Naive thymus-derived CD4-positive, alpha-beta T cell (primary cell): Measurements from ENCODE around the gene MAP2K3. TPM values are rescaled to one million over a fixed set of nuclear protein-coding genes. Genes with fewer than 3 reads are reported as not detected.

ENCODE experiments used
- ATAC-seq: fragments of 150-1000 bp; cut with Tn5 transposase; 2 replicates; pipeline ENCODE4 v1.10.0; 2021; ENCODE audit warnings: mild to moderate bottlenecking, moderate library complexity
- CTCF ChIA-PET: fragments of 350-600 bp; sonication (Branson Sonifier 250); formaldehyde crosslinking; loops from one replicate; lab custom pipeline; 2021; ENCODE audit warnings: antibody characterized with exemption; lab: Charles Lee
- POLR2A ChIA-PET: fragments of 350-600 bp; sonication (Branson Sonifier 250); formaldehyde crosslinking; loops from one replicate; lab custom pipeline; 2021; ENCODE audit warnings: antibody characterized with exemption, inconsistent platforms; lab: Charles Lee
- DNase-seq, 9 donors: peaks; one replicate each; pipeline versions ENCODE4 v3.0.0 to v3.0.0-alpha.2; 2020 to 2022; ENCODE audit warnings: mixed read lengths in 1 of 9
- H3K27ac ChIP-seq: one replicate; pipeline ENCODE4 v1.7.0; 2013; ENCODE audit warnings: mild to moderate bottlenecking, low read depth, low read length, moderate library complexity
- H3K27me3 ChIP-seq, 2 donors: one replicate each; pipeline ENCODE4 v1.7.0; 2013; ENCODE audit warnings: low read length in 2 of 2, mild to moderate bottlenecking in 2 of 2, moderate library complexity in 2 of 2; ENCODE audit not compliant: control insufficient read depth in 2 of 2, insufficient read depth in 2 of 2
- H3K36me3 ChIP-seq, 3 experiments: 1 replicate in 2 of 3; 2 replicates in 1 of 3; pipeline ENCODE4 v1.7.0; 2013; ENCODE audit warnings: low read length in 3 of 3, mild to moderate bottlenecking in 3 of 3, moderate library complexity in 1 of 3; ENCODE audit not compliant: insufficient read depth in 3 of 3, control insufficient read depth in 2 of 3
- H3K4me1 ChIP-seq, 2 donors: one replicate each; pipeline ENCODE4 v1.7.0; 2013; ENCODE audit warnings: low read length in 2 of 2, mild to moderate bottlenecking in 2 of 2, moderate library complexity in 1 of 2; ENCODE audit not compliant: control insufficient read depth in 2 of 2, insufficient read depth in 2 of 2
- H3K4me3 ChIP-seq: 2 replicates; pipeline ENCODE4 v1.7.0; 2013; ENCODE audit warnings: mild to moderate bottlenecking, low read length
- H3K9me3 ChIP-seq, 3 experiments: 1 replicate in 2 of 3; 2 replicates in 1 of 3; pipeline ENCODE4 v1.7.0; 2013; ENCODE audit warnings: low read length in 3 of 3; ENCODE audit not compliant: control insufficient read depth in 2 of 3
- H3K27ac Mint-ChIP-seq, 9 donors: one replicate each; pipeline ENCODE4 v1.8.0; 2020 to 2022; ENCODE audit warnings: mixed read lengths in 9 of 9, mild to moderate bottlenecking in 8 of 9, moderate library complexity in 5 of 9, inconsistent platforms in 2 of 9
- H3K27me3 Mint-ChIP-seq, 5 donors: one replicate each; pipeline ENCODE4 v1.8.0; 2021 to 2022; ENCODE audit warnings: mixed read lengths in 5 of 5, mild to moderate bottlenecking in 1 of 5
- H3K36me3 Mint-ChIP-seq, 5 donors: one replicate each; pipeline ENCODE4 v1.8.0; 2020 to 2022; ENCODE audit warnings: mixed read lengths in 5 of 5, mild to moderate bottlenecking in 3 of 5, inconsistent platforms in 1 of 5
- H3K4me1 Mint-ChIP-seq, 7 donors: one replicate each; pipeline ENCODE4 v1.8.0; 2020 to 2022; ENCODE audit warnings: mixed read lengths in 7 of 7, mild to moderate bottlenecking in 3 of 7, inconsistent platforms in 1 of 7
- H3K4me3 Mint-ChIP-seq, 10 donors: one replicate each; pipeline ENCODE4 v1.8.0; 2020 to 2022; ENCODE audit warnings: mild to moderate bottlenecking in 10 of 10, mixed read lengths in 10 of 10, moderate library complexity in 6 of 10, inconsistent platforms in 2 of 10
- H3K9me3 Mint-ChIP-seq, 11 donors: one replicate each; pipeline ENCODE4 v1.8.0; 2020 to 2022; ENCODE audit warnings: mixed read lengths in 11 of 11, mild to moderate bottlenecking in 4 of 11, inconsistent platforms in 1 of 11, moderate library complexity in 1 of 11
- intact Hi-C, 2 donors: fragments of 100-400 bp; cut with micrococcal nuclease; formaldehyde crosslinking; loops; one replicate each; pipeline ENCODE4 v1.15.1; 2023
- polyA plus RNA-seq, 2 donors: library from polyadenylated mRNA; unstranded; fragments of 300-500 nt; fragmentation: Illumina TruSeq; gene quantifications; one replicate each; pipeline ENCODE4 v1.2.3, GENCODE V29; 2021
- total RNA-seq, 6 experiments: library from RNA in 5 of 6; stranded (reverse) in 5 of 6; gene quantifications; 1 replicate in 5 of 6; 2 replicates in 1 of 6; pipeline ENCODE4 v1.2.3 and lab custom pipeline; 2021 to 2026

Gene MAP2K3
- total and polyA plus RNA-seq, 7 experiments from 2014 or later, result 37.5 to 127 (median 47.7) TPM

DNA sequence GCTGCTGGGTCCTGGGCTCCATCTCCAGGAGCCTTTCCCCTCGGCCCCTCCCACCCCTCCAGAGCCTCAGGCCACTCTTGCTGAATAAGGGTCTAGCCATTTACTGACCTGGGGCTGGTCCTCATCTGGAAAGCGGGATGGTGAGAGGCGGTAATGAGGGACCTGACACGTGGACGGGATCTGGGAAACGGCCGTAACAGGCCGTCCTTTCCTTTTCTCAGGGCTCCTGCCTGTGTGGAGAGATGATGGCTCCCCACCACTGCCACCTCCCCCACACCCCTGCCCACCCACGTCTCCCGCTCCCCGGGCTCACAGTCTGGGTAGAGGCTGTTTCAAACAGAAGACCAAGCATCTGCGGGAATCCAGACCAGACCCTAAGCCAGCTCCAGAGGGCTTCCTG is 71.1 kb downstream of the MAP2K3 start:
- ATAC-seq (no peak), DNase-seq (no peak)
- H3K27me3 ChIP-seq, result no peaks in the 10 kb centered on the region
- intact Hi-C loops, result no loop called here
- POLR2A ChIA-PET, result no interaction called here
- H3K4me3 ChIP-seq, result no peak overlapping the region
- H3K27ac ChIP-seq, result no peak overlapping the region
- Mint-ChIP-seq H3K27ac (no peak overlapping the region), H3K36me3 (no peaks in the 10 kb centered on the region), H3K27me3 (no peaks in the 10 kb centered on the region), H3K4me1 (no peaks in the 10 kb centered on the region), H3K4me3 (no peak overlapping the region), H3K9me3 (no peaks in the 10 kb centered on the region)
- CTCF ChIA-PET, result no interaction called here
- H3K9me3 ChIP-seq, result no peaks in the 10 kb centered on the region
- H3K4me1 ChIP-seq, result no peaks in the 10 kb centered on the region
- no peaks in the 10 kb centered on the region for H3K36me3 ChIP-seq

DNA sequence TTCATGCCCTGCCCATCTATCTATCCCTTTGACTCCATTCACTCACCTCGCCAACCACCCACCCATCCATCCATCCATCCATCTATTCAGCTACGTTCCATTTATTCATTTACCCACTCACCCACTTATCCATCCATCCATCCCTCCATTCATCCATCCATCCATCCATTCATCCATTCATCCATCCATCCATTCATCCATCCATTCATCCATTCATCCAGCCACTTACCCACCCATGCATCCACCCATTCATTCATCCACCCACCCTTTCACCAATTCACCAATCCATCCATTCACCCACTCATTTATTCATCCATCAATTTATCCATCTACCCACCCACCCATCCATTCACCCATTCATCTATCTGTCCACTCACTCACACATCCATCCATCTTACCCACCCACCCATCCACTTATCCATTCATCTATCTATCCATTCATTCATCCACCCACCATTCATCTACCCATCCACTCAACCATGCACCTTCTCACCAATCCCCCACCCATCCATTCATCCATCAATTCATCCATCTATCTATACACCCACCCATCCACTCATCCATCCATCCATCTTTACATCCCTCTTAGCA is 72.1 kb downstream of the MAP2K3 start:
- Histone ChIP-seq H3K27me3 (no peaks in the 10 kb centered on the region), H3K9me3 (no peaks in the 10 kb centered on the region), H3K27ac (no peak overlapping the region), H3K4me3 (no peak overlapping the region), H3K4me1 (no peaks in the 10 kb centered on the region), H3K36me3 (no peaks in the 10 kb centered on the region)
- Mint-ChIP-seq H3K4me1 (no peaks in the 10 kb centered on the region), H3K36me3 (no peaks in the 10 kb centered on the region), H3K27ac (no peak overlapping the region), H3K9me3 (no peaks in the 10 kb centered on the region), H3K4me3 (no peak overlapping the region), H3K27me3 (no peaks in the 10 kb centered on the region)
- POLR2A ChIA-PET, result no interaction called here
- CTCF ChIA-PET, result no interaction called here
- ATAC-seq (no peak), DNase-seq (no peak)
- intact Hi-C loops, result no loop called here

DNA sequence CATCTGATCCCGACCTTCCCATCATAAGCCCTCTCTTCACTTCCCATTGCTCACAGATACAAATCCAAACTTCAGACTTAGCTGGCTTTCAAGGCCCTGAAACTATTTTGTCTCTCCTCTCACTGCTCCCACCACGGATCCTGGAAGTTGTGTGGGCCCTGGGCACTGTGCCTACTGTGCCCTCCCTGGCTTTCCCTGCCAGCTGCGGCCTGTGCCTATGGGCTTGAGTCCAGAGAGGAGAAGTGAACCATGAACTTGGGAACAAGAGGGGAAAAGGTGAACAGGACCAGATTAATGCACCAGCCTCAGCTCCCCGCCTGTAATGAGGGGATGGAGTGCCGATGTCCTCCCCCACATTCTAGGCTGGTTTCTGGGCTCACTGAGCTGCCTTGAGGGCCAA is 72.8 kb downstream of the MAP2K3 start:
- ATAC-seq, result no peak
- H3K9me3 Mint-ChIP-seq, result no peaks in the 10 kb centered on the region
- Histone ChIP-seq H3K4me1 (no peaks in the 10 kb centered on the region), H3K27ac (no peak overlapping the region), H3K27me3 (no peaks in the 10 kb centered on the region), H3K9me3 (no peaks in the 10 kb centered on the region), H3K4me3 (no peak overlapping the region), H3K36me3 (no peaks in the 10 kb centered on the region)
- CTCF ChIA-PET, result no interaction called here
- no peak overlapping the region for H3K27ac Mint-ChIP-seq
- intact Hi-C loops, result no loop called here
- no peak for DNase-seq
- H3K4me1 Mint-ChIP-seq, result no peaks in the 10 kb centered on the region
- H3K27me3 Mint-ChIP-seq, result no peaks in the 10 kb centered on the region
- no peaks in the 10 kb centered on the region for H3K36me3 Mint-ChIP-seq
- POLR2A ChIA-PET, result no interaction called here
- no peak overlapping the region for H3K4me3 Mint-ChIP-seq

DNA sequence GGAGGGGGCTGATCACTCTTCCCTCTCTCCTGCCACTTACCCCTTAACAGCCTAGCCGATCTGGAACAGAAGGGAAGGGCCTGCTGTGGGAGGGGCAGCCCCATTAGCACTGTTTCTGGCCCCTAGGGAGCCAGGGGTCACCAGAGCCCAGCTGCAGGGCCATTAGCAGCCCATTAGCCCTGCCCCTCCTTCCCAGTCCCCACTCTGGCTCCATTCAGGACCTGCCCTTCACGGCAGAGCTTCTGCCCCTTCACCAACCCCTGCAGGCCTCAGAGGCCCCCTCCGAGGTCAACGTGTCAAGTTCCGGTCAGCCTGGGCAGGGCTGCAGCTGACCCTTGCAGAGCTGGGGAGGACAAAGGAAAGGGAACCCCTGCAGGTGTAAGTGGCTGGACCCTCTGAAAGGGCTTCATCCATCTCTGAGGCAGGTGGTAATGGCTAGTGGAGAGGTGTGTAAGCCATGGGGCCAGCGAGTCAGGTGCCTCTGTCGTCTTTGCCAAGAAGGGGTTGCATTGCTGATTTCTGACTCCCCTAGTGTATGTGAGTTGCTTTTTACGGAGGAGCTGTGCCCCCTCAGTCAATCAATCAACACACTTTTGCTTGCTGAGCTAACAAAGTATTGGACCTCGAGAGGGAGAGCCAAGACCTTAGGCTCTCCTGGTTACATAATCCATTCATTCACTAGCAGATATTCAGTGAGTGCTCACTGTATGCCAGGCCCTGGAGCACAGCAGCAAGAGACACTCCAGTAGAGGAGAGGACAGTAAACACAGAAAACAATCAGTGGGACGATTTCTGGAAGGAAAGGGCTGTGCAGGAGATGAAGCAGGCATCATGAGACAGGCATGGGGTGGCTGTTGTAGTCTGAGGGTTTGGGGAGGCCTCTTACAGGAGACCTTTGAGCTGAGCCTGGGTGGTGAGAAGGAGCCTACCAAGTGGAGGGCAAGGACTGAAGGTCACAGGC is 73.5 kb downstream of the MAP2K3 start:
- Histone ChIP-seq H3K4me1 (no peaks in the 10 kb centered on the region), H3K36me3 (no peaks in the 10 kb centered on the region), H3K27me3 (no peaks in the 10 kb centered on the region), H3K9me3 (no peaks in the 10 kb centered on the region), H3K27ac (no peak overlapping the region), H3K4me3 (no peak overlapping the region)
- H3K4me3 Mint-ChIP-seq, result no peak overlapping the region
- DNase-seq (no peak), ATAC-seq (no peak)
- no peaks in the 10 kb centered on the region for H3K9me3 Mint-ChIP-seq
- CTCF ChIA-PET, result no interaction called here
- no peaks in the 10 kb centered on the region for H3K4me1 Mint-ChIP-seq
- peak overlapping the region in 2 of 9 donors; percentile 8 to 10 for H3K27ac Mint-ChIP-seq
- intact Hi-C loops, result no loop called here
- no peaks in the 10 kb centered on the region for H3K27me3 Mint-ChIP-seq
- H3K36me3 Mint-ChIP-seq, result no peaks in the 10 kb centered on the region
- POLR2A ChIA-PET, result no interaction called here

DNA sequence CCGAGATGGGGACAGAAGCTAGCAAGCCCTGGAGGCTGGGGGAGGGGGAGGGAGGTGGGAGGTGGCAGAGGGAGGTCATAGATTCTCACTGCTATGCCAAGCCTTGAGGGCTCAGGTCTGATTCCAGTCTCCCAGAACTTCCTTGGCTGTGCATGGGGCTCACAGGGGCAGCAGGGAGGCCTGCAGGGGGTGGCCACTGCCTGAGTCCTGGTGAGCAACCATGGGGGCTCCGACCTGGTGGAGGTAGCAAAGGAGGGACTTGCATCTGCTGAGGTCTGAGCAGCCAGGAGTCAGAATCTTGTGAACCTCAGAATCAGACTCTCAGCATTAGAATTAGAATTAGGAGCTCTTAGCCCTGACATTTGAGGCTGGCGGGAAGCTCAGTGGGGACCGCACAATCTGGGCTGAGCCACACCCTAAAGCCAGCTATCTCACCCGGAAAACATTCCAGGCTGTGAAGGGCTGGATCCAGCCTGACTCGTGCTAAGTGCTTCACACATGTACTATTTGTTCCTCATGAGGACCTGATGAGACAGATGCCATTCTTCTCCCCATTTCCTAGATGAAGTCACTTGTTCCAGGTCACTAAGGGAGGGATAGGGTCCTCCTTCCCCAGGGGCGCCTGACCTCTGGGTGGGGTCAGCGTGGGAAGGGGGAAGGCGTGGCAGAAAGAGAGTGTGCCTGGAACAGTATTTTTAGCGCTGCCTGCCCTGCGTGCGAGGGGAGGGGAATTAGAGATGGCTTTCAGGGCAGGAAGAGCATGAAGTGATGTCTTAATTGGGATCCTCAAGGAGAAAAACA is 74.4 kb downstream of the MAP2K3 start:
- CTCF ChIA-PET, result no interaction called here

DNA sequence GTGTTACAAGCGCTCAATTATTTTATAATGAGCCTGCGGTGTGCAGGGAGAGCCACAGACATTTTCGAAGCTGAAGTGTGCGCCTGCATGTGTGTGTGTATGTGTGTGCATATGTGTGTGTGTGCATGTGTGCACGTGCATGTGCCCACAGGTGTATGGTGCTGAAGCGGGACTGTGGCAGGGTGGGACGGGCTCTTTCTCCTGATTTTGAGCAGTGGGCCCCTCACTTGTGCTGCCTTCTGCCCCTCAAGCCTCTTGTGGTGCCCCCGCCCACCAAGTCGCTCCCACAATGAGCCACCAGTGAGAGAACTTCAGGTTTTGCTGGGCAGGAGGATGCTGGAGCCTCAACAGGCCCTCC is 75.0 kb downstream of the MAP2K3 start:
- no peak overlapping the region for H3K4me3 Mint-ChIP-seq
- H3K36me3 Mint-ChIP-seq, result no peaks in the 10 kb centered on the region
- DNase-seq (no peak), ATAC-seq (no peak)
- H3K4me1 Mint-ChIP-seq, result peaks cover 0 to 2% (median 0%) of the 10 kb centered on the region in 7 donors
- no peaks in the 10 kb centered on the region for H3K9me3 ChIP-seq
- H3K27me3 Mint-ChIP-seq, result no peaks in the 10 kb centered on the region
- H3K36me3 ChIP-seq, result no peaks in the 10 kb centered on the region
- no peaks in the 10 kb centered on the region for H3K4me1 ChIP-seq
- no peak overlapping the region for H3K27ac Mint-ChIP-seq
- ChIA-PET POLR2A (no interaction called here), CTCF (interaction anchor here (0.6 kb wide), 1 partner anchor 9 kb away, joined by 6 read pairs; no protein-coding TSS in a partner anchor)
- no peak overlapping the region for H3K27ac ChIP-seq
- H3K4me3 ChIP-seq, result no peak overlapping the region
- no peaks in the 10 kb centered on the region for H3K9me3 Mint-ChIP-seq
- no peaks in the 10 kb centered on the region for H3K27me3 ChIP-seq
- intact Hi-C loops, result no loop called here

More for the DNA sequence above, 74.4 kb downstream of the MAP2K3 start:
- H3K4me3 Mint-ChIP-seq, result no peak overlapping the region
- H3K4me1 Mint-ChIP-seq, result no peaks in the 10 kb centered on the region
- H3K9me3 Mint-ChIP-seq, result no peaks in the 10 kb centered on the region
- H3K27ac Mint-ChIP-seq, result peak overlapping the region in 1 of 9 donors; percentile 26
- no peaks in the 10 kb centered on the region for H3K27me3 Mint-ChIP-seq
- no peaks in the 10 kb centered on the region for H3K36me3 Mint-ChIP-seq
- Histone ChIP-seq H3K9me3 (no peaks in the 10 kb centered on the region), H3K4me1 (no peaks in the 10 kb centered on the region), H3K4me3 (no peak overlapping the region), H3K27me3 (no peaks in the 10 kb centered on the region), H3K27ac (no peak overlapping the region), H3K36me3 (no peaks in the 10 kb centered on the region)
- intact Hi-C loops, result no loop called here
- DNase-seq (no peak), ATAC-seq (no peak)
- POLR2A ChIA-PET, result no interaction called here
